AG10803 (cell line): ENCODE results near the gene DACH2.

Experiments used
- DNase-seq: peaks from one replicate; pipeline ENCODE4 v3.0.0; 2010; ENCODE audit warnings: low read depth
- H3K4me3 ChIP-seq: 2 replicates; pipeline ENCODE4 v1.5.1; 2011; ENCODE audit warnings: mild to moderate bottlenecking, low read length, control low read depth
- CTCF ChIP-seq: conservative IDR thresholded peaks from 2 replicates; pipeline ENCODE4 v1.5.1; 2011; ENCODE audit warnings: mild to moderate bottlenecking, low read length, control low read depth, inconsistent platforms

DACH2 gene

GRCh38 chrX:86148024-86148511 is at the start of gene DACH2:
TSS of gene DACH2 (plus strand) at chrX:86148451.
- no peak for TF ChIP-seq CTCF
- H3K4me3 ChIP-seq = peak within 1 kb of the TSS; percentile 57
- DNase-seq = peak; percentile 33

GRCh38 chrX:86102341-86102740 is 45.9 kb upstream of the DACH2 start:
- no peak for TF ChIP-seq CTCF
- no peak for DNase-seq
- H3K4me3 ChIP-seq = no peak overlapping the region

- DNase-seq = no peak
- no peak for TF ChIP-seq CTCF
- no peak overlapping the region for H3K4me3 ChIP-seq
These were observed 45.2 kb upstream of the DACH2 start for GRCh38 chrX:86103061-86103460.

GRCh38 chrX:86104526-86104925 is 43.7 kb upstream of the DACH2 start:
- no peak for DNase-seq

GRCh38 chrX:86121916-86122315 is 26.3 kb upstream of the DACH2 start:
- DNase-seq = no peak
- no peak for TF ChIP-seq CTCF

More at GRCh38 chrX:86104526-86104925, 43.7 kb upstream of the DACH2 start:
- no peak for TF ChIP-seq CTCF
- no peak overlapping the region for H3K4me3 ChIP-seq

GRCh38 chrX:86133761-86134160 is 14.5 kb upstream of the DACH2 start:
- peak; percentile 58 for TF ChIP-seq CTCF
- peak; percentile 12 for DNase-seq
- H3K4me3 ChIP-seq = no peak overlapping the region

More at GRCh38 chrX:86121916-86122315, 26.3 kb upstream of the DACH2 start:
- no peak overlapping the region for H3K4me3 ChIP-seq

GRCh38 chrX:86137071-86137470 is 11.2 kb upstream of the DACH2 start:
- TF ChIP-seq CTCF = no peak
- H3K4me3 ChIP-seq = no peak overlapping the region
- DNase-seq = no peak
